Gastrocnemius medialis (tissue), 4 donors: ENCODE measurements around the gene RNF141.

ENCODE experiments used
- POLR2A ChIP-seq, 2 donors: fragments of 450-650 bp; IDR thresholded peaks; one replicate each; pipeline ENCODE4 v1.6.1; 2017; ENCODE audit warnings: antibody characterized with exemption in 2 of 2, mild to moderate bottlenecking in 2 of 2, moderate library complexity in 2 of 2
- TF ChIP-seq, protein P1 (sequence below), 5 experiments: fragments of 450-650 bp in 3 of 5; fragments of 200-600 bp in 2 of 5; sonication (generic) in 2 of 5; IDR thresholded peaks in 4 of 5; conservative IDR thresholded peaks in 1 of 5; 1 replicate in 4 of 5; 2 replicates in 1 of 5; pipeline ENCODE4 v1.5.1; 2016 to 2019; ENCODE audit warnings: antibody characterized with exemption in 5 of 5, mild to moderate bottlenecking in 3 of 5, moderate library complexity in 3 of 5

DNA sequence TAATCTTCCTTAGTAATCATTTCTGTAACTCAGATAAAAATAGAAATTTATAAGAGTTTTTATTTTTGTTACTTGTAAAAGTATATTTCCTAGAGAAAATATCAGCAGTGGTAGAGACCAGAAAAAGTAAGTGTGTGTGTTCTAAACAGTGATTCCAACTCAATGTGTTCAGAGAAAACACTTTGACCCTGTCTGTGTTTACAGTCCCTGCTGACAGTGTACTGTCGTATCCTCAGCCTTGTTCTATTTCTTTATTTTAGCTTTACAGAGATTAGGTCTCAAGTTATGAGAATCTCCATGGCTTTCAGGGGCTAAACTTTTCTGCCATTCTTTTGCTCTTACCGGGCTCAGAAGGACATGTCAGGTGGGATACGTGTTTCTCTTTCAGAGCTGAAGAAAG lies 17.3 kb upstream of the RNF141 start:
- TF ChIP-seq POLR2A (IDR thresholded peaks at IDR 0.05), result no peak
- TF ChIP-seq, protein P1, sequence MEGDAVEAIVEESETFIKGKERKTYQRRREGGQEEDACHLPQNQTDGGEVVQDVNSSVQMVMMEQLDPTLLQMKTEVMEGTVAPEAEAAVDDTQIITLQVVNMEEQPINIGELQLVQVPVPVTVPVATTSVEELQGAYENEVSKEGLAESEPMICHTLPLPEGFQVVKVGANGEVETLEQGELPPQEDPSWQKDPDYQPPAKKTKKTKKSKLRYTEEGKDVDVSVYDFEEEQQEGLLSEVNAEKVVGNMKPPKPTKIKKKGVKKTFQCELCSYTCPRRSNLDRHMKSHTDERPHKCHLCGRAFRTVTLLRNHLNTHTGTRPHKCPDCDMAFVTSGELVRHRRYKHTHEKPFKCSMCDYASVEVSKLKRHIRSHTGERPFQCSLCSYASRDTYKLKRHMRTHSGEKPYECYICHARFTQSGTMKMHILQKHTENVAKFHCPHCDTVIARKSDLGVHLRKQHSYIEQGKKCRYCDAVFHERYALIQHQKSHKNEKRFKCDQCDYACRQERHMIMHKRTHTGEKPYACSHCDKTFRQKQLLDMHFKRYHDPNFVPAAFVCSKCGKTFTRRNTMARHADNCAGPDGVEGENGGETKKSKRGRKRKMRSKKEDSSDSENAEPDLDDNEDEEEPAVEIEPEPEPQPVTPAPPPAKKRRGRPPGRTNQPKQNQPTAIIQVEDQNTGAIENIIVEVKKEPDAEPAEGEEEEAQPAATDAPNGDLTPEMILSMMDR (IDR thresholded peaks at IDR 0.05 in 4 of 5, conservative IDR thresholded peaks at IDR 0.05 in 1 of 5), result no peak
